ENCODE measurements around the gene NR6A1.

The NR6A1 gene

GRCh38 chr9:124813041-124813440 lies 41.9 kb upstream of the NR6A1 start:
- Mint-ChIP-seq H3K4me1 (peaks cover 45% of the 10 kb centered on the region), H3K9me3 (no peaks in the 10 kb centered on the region), H3K27me3 (ENCODE audit: low read depth) (peaks cover 3% of the 10 kb centered on the region), H3K27ac (peak overlapping the region in 2 of 3 experiments; percentile 84 to 85), H3K36me3 (ENCODE audit: low read depth) (no peaks in the 10 kb centered on the region), H3K4me3 (no peak overlapping the region)
- TF ChIP-seq CTCF (IDR thresholded peaks at IDR 0.05; ENCODE audit: unreplicated experiment in 3 of 3) = no peak

DNA sequence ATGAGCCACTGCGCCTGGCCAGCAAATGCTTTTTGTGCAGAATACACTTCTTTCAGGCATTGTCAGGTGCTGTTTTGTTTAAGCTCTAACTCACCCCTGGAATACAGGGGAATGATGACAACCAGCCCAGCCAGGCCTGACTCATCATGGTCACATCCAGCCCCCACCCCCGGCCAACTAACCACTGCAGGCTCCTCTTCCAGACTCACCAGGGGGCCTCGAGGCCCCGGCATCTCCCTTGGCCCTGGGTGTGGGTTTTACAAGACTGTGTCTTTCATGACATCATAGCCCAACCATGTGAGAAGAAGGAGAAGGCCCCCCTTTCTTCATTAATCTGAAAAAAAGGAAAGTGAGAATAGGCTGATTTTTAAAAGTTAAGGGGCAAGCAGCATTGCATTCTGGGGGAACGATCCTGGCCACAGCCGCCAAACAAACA lies 41.3 kb upstream of the NR6A1 start:
- peak overlapping the region; percentile 32 to 85 (median 84) for H3K27ac Mint-ChIP-seq
- H3K4me1 Mint-ChIP-seq = peaks cover 43% of the 10 kb centered on the region
- H3K27me3 Mint-ChIP-seq (ENCODE audit: low read depth) = no peaks in the 10 kb centered on the region
- no peak overlapping the region for H3K4me3 Mint-ChIP-seq
- no peaks in the 10 kb centered on the region for H3K36me3 Mint-ChIP-seq (ENCODE audit: low read depth)
- H3K9me3 Mint-ChIP-seq = no peaks in the 10 kb centered on the region
- no peak for TF ChIP-seq CTCF (IDR thresholded peaks at IDR 0.05; ENCODE audit: unreplicated experiment in 3 of 3)

DNA sequence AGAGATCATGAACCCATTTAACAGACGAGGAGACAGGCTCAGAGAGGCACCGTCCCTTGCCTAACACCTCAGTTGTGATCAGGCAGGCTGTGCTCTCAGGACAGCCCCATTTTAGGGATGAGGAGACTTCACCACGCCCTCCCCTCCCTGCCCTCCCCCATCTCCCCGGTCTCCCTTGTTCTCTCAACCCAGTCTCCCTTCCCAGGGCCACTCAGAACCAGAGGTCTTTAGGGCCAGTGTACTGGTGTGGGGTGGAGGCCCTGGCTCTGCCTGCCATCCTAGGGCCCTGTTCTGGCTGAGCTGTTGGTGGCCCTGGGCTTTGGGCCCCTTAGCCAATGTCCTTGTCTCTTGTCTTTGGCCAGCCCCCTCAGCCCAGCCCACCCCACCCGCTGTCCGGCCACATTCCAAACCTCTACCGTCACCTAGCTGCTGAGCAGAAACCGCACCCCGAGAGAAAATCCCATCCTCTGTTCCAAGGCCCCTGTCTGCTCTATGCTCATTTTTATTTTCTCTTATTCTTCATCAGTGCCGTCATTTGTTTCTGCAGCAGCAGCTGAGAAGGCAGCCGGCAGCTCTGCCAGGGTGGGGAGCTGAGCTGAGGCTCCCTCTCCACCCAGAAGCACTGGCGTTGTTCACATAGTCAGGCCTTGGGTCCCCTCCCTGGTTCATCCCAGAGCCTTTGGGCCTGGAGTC lies 39.7 kb upstream of the NR6A1 start:
- Mint-ChIP-seq H3K9me3 (no peaks in the 10 kb centered on the region), H3K4me1 (peaks cover 43% of the 10 kb centered on the region), H3K27ac (peak overlapping the region; percentile 78 to 87 (median 85)), H3K36me3 (ENCODE audit: low read depth) (no peaks in the 10 kb centered on the region), H3K27me3 (ENCODE audit: low read depth) (no peaks in the 10 kb centered on the region), H3K4me3 (no peak overlapping the region)
- no peak for TF ChIP-seq CTCF (IDR thresholded peaks at IDR 0.05; ENCODE audit: unreplicated experiment in 3 of 3)

GRCh38 chr9:124809741-124810500 lies 38.8 kb upstream of the NR6A1 start:
- H3K27ac Mint-ChIP-seq = peak overlapping the region in 1 of 3 experiments; percentile 85

DNA sequence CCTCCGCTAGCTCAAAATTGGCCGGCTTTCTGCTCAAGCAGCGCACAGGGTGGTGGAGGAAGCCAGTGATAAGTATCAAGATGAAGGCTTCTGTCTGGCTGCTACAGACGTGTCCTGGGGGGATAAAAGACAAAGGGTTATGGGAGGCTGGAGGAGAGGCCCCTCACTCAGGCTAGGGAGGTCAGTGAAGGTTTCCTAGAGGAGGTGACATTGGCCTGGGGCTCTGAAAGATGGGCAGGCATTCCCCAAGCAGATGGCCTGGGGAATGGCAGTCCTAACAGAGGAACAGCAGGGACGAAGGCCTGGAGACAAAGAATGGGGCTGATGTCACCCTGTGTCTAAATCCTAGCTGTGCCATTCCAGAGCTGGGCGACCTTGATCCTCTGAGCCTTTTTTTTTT lies 38.1 kb upstream of the NR6A1 start:
- Mint-ChIP-seq H3K36me3 (ENCODE audit: low read depth) (peaks cover 4% of the 10 kb centered on the region), H3K4me3 (no peak overlapping the region), H3K4me1 (peaks cover 48% of the 10 kb centered on the region), H3K27ac (peak overlapping the region in 1 of 3 experiments; percentile 76), H3K9me3 (no peaks in the 10 kb centered on the region), H3K27me3 (ENCODE audit: low read depth) (no peaks in the 10 kb centered on the region)
- TF ChIP-seq CTCF (IDR thresholded peaks at IDR 0.05; ENCODE audit: unreplicated experiment in 3 of 3) = no peak

More at GRCh38 chr9:124809741-124810500, 38.8 kb upstream of the NR6A1 start:
- Mint-ChIP-seq H3K4me3 (no peak overlapping the region), H3K4me1 (peaks cover 48% of the 10 kb centered on the region), H3K36me3 (ENCODE audit: low read depth) (peaks cover 4% of the 10 kb centered on the region), H3K9me3 (no peaks in the 10 kb centered on the region), H3K27me3 (ENCODE audit: low read depth) (no peaks in the 10 kb centered on the region)
- no peak for TF ChIP-seq CTCF (IDR thresholded peaks at IDR 0.05; ENCODE audit: unreplicated experiment in 3 of 3)

Measured in nephron (organoid).